LNCaP clone FGC (cell line): ENCODE data around the gene RGS11.
A peak's percentile ranks its signal among the peaks of the same experiment; 100 is the strongest.

Experiments
- DNase-seq: peaks from one replicate; pipeline ENCODE4 v3.0.0-alpha.2; 2011; ENCODE audit warnings: low read depth
- H3K4me3 ChIP-seq: 2 replicates; pipeline ENCODE4 v1.5.1; 2011; ENCODE audit warnings: mild to moderate bottlenecking, low read depth, low read length, control low read depth
- TF ChIP-seq, protein P1 (sequence below): IDR thresholded peaks from 2 replicates; pipeline ENCODE4 v1.5.1; 2012; ENCODE audit warnings: mild to moderate bottlenecking; ENCODE audit not compliant: control insufficient read depth, insufficient read depth; ENCODE audit errors: extremely low read depth

The RGS11 gene

DNA sequence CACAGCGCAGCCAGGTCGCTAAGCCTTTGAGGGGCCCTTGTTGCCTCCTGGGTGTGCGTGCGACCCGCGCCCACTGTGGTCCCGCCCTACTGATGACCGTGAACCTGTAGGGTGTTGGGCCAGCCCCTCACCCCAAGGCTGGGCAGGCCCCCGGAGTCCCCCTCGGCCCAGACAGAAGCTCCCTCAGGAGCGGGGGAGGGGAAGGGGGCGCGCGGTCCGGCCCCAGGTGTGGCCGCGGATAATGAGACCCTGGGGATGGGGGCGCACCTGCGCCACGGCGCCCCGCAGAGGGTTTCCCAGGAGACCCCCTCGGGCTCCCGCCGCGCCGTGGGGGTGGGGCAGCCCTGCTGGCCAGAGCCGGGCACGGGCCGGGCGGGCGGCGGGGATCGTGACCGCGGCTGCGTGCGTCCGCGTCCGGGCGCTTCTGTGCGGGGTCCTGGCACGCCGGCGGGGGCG is 4.3 kb upstream of the RGS11 start:
- TF ChIP-seq, protein P1, sequence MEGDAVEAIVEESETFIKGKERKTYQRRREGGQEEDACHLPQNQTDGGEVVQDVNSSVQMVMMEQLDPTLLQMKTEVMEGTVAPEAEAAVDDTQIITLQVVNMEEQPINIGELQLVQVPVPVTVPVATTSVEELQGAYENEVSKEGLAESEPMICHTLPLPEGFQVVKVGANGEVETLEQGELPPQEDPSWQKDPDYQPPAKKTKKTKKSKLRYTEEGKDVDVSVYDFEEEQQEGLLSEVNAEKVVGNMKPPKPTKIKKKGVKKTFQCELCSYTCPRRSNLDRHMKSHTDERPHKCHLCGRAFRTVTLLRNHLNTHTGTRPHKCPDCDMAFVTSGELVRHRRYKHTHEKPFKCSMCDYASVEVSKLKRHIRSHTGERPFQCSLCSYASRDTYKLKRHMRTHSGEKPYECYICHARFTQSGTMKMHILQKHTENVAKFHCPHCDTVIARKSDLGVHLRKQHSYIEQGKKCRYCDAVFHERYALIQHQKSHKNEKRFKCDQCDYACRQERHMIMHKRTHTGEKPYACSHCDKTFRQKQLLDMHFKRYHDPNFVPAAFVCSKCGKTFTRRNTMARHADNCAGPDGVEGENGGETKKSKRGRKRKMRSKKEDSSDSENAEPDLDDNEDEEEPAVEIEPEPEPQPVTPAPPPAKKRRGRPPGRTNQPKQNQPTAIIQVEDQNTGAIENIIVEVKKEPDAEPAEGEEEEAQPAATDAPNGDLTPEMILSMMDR = no peak
- H3K4me3 ChIP-seq = peak overlapping the region; percentile 46

DNA sequence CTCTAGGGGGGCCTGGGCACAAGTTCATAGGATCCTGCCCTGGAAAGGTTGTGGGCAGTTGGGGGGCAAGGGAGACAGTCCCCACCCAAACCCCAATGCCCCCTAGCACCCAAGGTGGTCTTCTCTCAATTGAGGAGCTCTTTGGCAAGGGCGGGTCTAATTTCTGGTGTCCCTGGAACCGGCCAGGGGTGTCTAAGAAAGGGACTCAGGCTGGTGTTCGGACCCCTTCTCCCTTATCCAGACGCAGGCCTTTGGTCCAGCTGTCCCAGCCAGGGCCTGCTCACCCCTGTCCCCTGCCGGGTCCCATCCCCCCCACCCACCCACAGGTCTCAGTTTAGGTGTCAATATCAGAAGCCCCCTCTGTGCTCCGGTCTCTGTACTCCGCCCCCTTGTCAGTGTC is 3.8 kb upstream of the RGS11 start:
- no peak overlapping the region for H3K4me3 ChIP-seq
- no peak for DNase-seq
- TF ChIP-seq, protein P1 = no peak

More for the DNA sequence above, 4.3 kb upstream of the RGS11 start:
- DNase-seq = no peak

DNA sequence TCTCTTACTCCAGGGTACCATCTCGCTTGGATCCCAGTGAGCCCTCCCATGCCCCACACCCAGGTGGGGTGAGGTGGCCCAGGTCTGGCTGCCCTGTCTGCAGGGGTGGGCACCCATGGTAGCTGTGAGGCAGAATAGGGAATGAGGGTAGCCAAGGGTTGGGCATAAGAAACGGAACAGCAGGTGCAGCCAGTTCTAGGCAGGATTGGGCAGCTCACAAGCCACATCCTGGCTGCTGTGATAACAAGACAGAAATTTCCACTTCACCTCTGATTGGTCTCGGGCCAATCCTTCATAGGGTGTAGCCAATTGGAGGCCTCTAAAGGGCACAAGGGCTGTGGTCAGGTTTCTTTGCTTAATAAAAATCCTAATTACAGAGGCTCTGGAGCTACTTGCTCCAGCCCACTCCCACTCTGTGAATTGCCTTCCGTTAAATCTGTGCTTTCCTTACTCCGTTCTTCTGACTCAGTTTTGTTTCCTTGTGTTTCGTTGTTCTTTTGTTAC is 3.2 kb upstream of the RGS11 start:
- peak; percentile 77 for DNase-seq
- TF ChIP-seq, protein P1 = no peak

DNA sequence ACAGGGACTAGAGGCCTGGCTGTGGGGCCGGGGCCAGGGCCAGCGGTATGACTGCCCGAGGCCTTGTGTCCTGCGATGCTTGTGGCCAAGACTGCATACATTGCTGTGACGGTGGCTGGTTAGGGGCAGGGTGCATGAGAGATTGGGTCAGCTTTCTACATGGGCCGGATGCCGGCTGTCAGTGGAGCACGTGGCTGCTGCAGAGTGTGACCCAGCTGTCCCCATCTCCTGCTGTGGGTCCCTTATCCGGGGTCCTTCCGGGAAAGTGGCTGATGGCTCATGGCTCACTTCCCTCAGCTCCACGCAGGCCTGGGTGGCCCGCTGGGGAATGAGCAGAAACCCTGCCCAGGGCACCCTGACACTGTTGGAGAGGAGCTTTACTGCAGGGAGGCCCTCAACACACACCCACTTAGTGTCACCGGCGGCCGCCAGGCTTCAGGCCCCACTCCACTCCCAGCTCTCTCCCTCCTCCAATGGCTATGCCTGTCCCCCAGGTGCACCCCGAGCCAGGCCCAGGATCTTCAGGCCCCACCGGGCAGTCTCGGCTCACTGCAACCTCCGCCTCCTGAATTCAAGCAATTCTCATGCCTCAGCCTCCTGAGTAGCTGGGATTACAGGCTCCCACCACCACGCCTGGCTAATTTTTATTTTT is 808 bp upstream of the RGS11 start:
- no peak overlapping the region for H3K4me3 ChIP-seq
- TF ChIP-seq, protein P1 = no peak
- no peak for DNase-seq

More for the DNA sequence above, 3.2 kb upstream of the RGS11 start:
- H3K4me3 ChIP-seq = no peak overlapping the region

DNA sequence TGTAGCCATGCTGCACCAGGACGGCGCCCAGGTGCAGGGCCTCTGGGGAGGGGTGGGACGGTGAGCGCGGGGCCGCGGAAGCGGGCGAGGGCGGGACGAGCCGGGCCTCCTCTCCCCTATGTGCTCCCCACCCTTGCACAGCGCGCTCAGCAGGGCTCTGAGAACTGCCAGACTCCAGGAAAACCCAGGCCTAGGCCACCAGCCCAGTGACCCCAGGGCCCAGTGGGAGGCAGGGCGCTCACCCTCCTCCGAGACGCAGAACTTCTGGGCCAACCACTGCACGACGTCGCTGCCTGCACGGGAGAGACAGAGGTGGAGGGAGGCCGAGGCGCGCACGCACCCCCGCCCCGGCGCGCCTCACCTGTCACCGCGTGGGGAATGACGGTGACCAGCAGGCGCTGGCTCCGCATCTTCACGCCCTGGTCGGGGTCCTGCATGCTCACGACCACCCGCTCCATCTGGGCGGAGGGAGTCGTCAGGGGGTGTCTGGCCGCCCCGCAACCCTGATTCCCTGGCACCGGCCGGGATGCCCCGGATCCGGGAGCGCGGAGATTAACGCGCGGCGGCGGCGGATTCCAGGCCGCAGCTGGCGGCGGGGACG is 603 bp downstream of the RGS11 start:
- DNase-seq = no peak
- TF ChIP-seq, protein P1 = no peak
- peak overlapping the region; percentile 37 for H3K4me3 ChIP-seq

DNA sequence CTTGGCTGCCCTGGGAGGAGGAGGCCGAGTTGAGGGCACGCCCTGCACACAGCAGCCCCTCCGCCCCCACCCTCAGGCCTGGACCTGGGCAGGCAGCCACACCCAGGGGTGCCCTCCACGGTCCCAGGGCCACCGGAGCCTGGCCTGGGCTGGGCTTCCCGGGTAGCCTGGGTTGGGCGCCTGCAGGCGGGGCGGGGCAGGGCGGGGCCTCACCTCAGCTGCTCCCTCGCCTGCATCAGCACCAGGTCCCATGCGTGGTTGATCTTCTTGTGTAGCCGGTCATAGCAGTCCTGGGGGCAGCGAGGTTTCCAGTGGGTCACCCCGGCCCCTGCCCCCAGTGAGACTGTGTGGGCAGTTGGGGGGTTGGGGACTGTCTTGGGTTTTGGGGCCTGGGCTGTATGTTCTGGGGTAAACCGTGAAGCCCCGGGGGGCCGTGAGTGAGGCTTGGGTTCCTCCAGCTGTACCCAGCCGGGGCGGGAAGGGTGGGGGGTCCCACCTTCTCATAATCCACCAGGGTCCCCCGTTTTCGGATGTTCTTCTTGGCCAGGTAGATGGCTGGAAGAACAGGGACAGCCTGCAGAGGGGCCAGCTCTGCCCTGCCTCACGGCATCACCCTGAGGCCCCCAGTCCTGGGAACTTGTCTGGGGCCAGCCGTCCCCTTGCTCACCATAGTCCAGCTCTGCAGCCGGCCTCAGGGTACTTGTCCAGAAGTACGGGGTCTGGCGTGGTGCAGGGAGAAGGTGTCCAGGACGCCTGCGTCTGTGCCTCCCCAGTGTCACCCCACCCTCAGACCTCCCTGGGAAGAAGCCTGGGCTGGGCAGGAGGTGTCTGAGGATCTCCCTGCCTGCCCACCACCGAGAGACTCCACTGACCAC is 2.0 kb downstream of the RGS11 start:
- no peak overlapping the region for H3K4me3 ChIP-seq
- TF ChIP-seq, protein P1 = no peak
- DNase-seq = no peak
